Measurements from ENCODE around the gene RRAD. TPM values are rescaled to one million over a fixed set of nuclear protein-coding genes. Genes with fewer than 3 reads are reported as not detected.

Gene RRAD
- polyA plus RNA-seq, 1 donor from 2014 or later = 1.0 TPM

GRCh38 chr16:66874079-66874775 lies 51.1 kb downstream of the RRAD start:
- H2AFZ ChIP-seq (ENCODE audit: low read depth, low read length) = no peak overlapping the region
- peaks cover 2% of the 10 kb centered on the region for H3K27me3 ChIP-seq (ENCODE audit: insufficient read depth, low read depth, low read length)
- H3K27ac ChIP-seq (ENCODE audit: low read length) = no peak overlapping the region
- H3K9me2 ChIP-seq (ENCODE audit: insufficient read depth, low read length) = no peaks in the 10 kb centered on the region
- H4K20me1 ChIP-seq (ENCODE audit: insufficient read depth) = no peaks in the 10 kb centered on the region
- H3F3A ChIP-seq (ENCODE audit: insufficient read depth, low read length, poor library complexity, severe bottlenecking) = no peaks in the 10 kb centered on the region
- no peak overlapping the region for H3K9ac ChIP-seq (ENCODE audit: low read length)
- H3K79me2 ChIP-seq (replicated peaks; ENCODE audit: insufficient read depth, low read length) = no peaks in the 10 kb centered on the region
- no peak overlapping the region for H3K4me2 ChIP-seq (ENCODE audit: low read length)
- H3K4me3 ChIP-seq (ENCODE audit: low read length) = no peak overlapping the region
- TF ChIP-seq REST (IDR thresholded peaks at IDR 0.05; ENCODE audit: borderline replicate concordance) = no peak
- TF ChIP-seq RAD21 (conservative IDR thresholded peaks at IDR 0.05) = no peak
- TF ChIP-seq EP300 (conservative IDR thresholded peaks at IDR 0.05; ENCODE audit: poor library complexity, severe bottlenecking) = no peak
- no peak for TF ChIP-seq CTCF (IDR thresholded peaks at IDR 0.05; ENCODE audit: poor library complexity, severe bottlenecking)
- no peak for TF ChIP-seq EZH2 (IDR thresholded peaks at IDR 0.05; ENCODE audit: borderline replicate concordance, insufficient read depth, low read length, poor library complexity, severe bottlenecking)
- no peak for TF ChIP-seq POLR2AphosphoS5 (IDR thresholded peaks at IDR 0.05)
- no peak for TF ChIP-seq SMC3 (conservative IDR thresholded peaks at IDR 0.05; ENCODE audit: poor library complexity)
- TF ChIP-seq MXI1 (conservative IDR thresholded peaks at IDR 0.05; ENCODE audit: poor library complexity, severe bottlenecking) = no peak
- TF ChIP-seq TAF1 (IDR thresholded peaks at IDR 0.05; ENCODE audit: low read depth) = no peak
- H3K9me3 ChIP-seq (ENCODE audit: low read length) = no peaks in the 10 kb centered on the region
- no peaks in the 10 kb centered on the region for H3K36me3 ChIP-seq (ENCODE audit: insufficient read depth, low read length)

- TF ChIP-seq MXI1 (conservative IDR thresholded peaks at IDR 0.05; ENCODE audit: poor library complexity, severe bottlenecking) = no peak
- TF ChIP-seq EP300 (conservative IDR thresholded peaks at IDR 0.05; ENCODE audit: poor library complexity, severe bottlenecking) = no peak
- no peak for TF ChIP-seq REST (IDR thresholded peaks at IDR 0.05; ENCODE audit: borderline replicate concordance)
- no peak for TF ChIP-seq RAD21 (conservative IDR thresholded peaks at IDR 0.05)
- no peak for TF ChIP-seq CTCF (IDR thresholded peaks at IDR 0.05; ENCODE audit: poor library complexity, severe bottlenecking)
- TF ChIP-seq TAF1 (IDR thresholded peaks at IDR 0.05; ENCODE audit: low read depth) = no peak
- TF ChIP-seq EZH2 (IDR thresholded peaks at IDR 0.05; ENCODE audit: borderline replicate concordance, insufficient read depth, low read length, poor library complexity, severe bottlenecking) = no peak
- no peak for TF ChIP-seq POLR2AphosphoS5 (IDR thresholded peaks at IDR 0.05)
- TF ChIP-seq SMC3 (conservative IDR thresholded peaks at IDR 0.05; ENCODE audit: poor library complexity) = no peak
- Histone ChIP-seq H3F3A (ENCODE audit: insufficient read depth, low read length, poor library complexity, severe bottlenecking) (no peaks in the 10 kb centered on the region), H3K79me2 (replicated peaks; ENCODE audit: insufficient read depth, low read length) (no peaks in the 10 kb centered on the region), H3K4me3 (ENCODE audit: low read length) (no peak overlapping the region), H3K9ac (ENCODE audit: low read length) (no peak overlapping the region), H3K9me2 (ENCODE audit: insufficient read depth, low read length) (no peaks in the 10 kb centered on the region), H3K27ac (ENCODE audit: low read length) (no peak overlapping the region), H3K9me3 (ENCODE audit: low read length) (no peaks in the 10 kb centered on the region), H4K20me1 (ENCODE audit: insufficient read depth) (no peaks in the 10 kb centered on the region), H3K4me2 (ENCODE audit: low read length) (no peak overlapping the region), H3K36me3 (ENCODE audit: insufficient read depth, low read length) (no peaks in the 10 kb centered on the region), H3K27me3 (ENCODE audit: insufficient read depth, low read depth, low read length) (peaks cover 2% of the 10 kb centered on the region), H2AFZ (ENCODE audit: low read depth, low read length) (no peak overlapping the region)
These were observed 51.7 kb downstream of the RRAD start for GRCh38 chr16:66873685-66874055.
